Thoracic aorta (tissue), 2 donors: ENCODE results near the gene KRT17. TPM values are rescaled to one million over a fixed set of nuclear protein-coding genes. Genes with fewer than 3 reads are reported as not detected.

Source experiments
- ATAC-seq: fragments of 150-250 bp; one replicate; pipeline ENCODE4 v1.8.0; 2017; ENCODE audit warnings: low read depth; ENCODE audit not compliant: insufficient number of reproducible peaks, low FRiP score
- DNase-seq: peaks from one replicate; pipeline ENCODE4 v3.0.0-alpha.2; 2020; ENCODE audit warnings: low spot score
- H3K27ac ChIP-seq, 2 donors: fragments of 200-600 bp; sonication (generic); 1 replicate in 1 of 2; 2 replicates in 1 of 2; pipeline ENCODE4 v1.5.1; 2016; ENCODE audit warnings: mild to moderate bottlenecking in 2 of 2, moderate library complexity in 2 of 2
- H3K27me3 ChIP-seq: fragments of 200-600 bp; sonication (generic); replicated peaks from 2 replicates; pipeline ENCODE4 v1.6.0; 2016; ENCODE audit warnings: mild to moderate bottlenecking; ENCODE audit not compliant: insufficient read depth
- H3K36me3 ChIP-seq: fragments of 200-600 bp; sonication (generic); one replicate; pipeline ENCODE4 v1.5.1; 2016
- H3K4me1 ChIP-seq, 2 donors: fragments of 200-600 bp; sonication (generic); 1 replicate in 1 of 2; 2 replicates in 1 of 2; pipeline versions ENCODE4 v1.5.1 to v1.6.0; 2016; ENCODE audit warnings: low read depth in 2 of 2, mild to moderate bottlenecking in 1 of 2; ENCODE audit not compliant: control insufficient read depth in 1 of 2
- H3K4me3 ChIP-seq: fragments of 200-600 bp; sonication (generic); 2 replicates; pipeline ENCODE4 v1.5.1; 2016; ENCODE audit warnings: mild to moderate bottlenecking
- H3K9me3 ChIP-seq: fragments of 200-600 bp; sonication (generic); 2 replicates; pipeline ENCODE4 v1.5.1; 2016
- total RNA-seq, 2 donors: library from RNA; depleted of rRNA; stranded (reverse); fragments of >200 nt; gene quantifications; one replicate each; pipeline versions ENCODE4 v1.1.0 to v1.2.3, GENCODE V29; 2016
- TF ChIP-seq, protein P1 (sequence below): fragments of 200-600 bp; sonication (generic); IDR thresholded peaks from one replicate; pipeline ENCODE4 v1.5.1; 2019; ENCODE audit warnings: antibody characterized with exemption

KRT17 gene
- total RNA-seq, 2 donors from 2014 or later = 74.7 to 87.1 TPM

GRCh38 chr17:41660221-41660711 lies 35.9 kb upstream of the KRT17 start:
- Histone ChIP-seq H3K36me3 (no peaks in the 10 kb centered on the region), H3K27ac (no peak overlapping the region), H3K9me3 (no peaks in the 10 kb centered on the region), H3K4me3 (no peak overlapping the region), H3K4me1 (peaks cover 0 to 9% of the 10 kb centered on the region in 2 donors), H3K27me3 (no peaks in the 10 kb centered on the region)
- no peak for ATAC-seq
- TF ChIP-seq, protein P1, sequence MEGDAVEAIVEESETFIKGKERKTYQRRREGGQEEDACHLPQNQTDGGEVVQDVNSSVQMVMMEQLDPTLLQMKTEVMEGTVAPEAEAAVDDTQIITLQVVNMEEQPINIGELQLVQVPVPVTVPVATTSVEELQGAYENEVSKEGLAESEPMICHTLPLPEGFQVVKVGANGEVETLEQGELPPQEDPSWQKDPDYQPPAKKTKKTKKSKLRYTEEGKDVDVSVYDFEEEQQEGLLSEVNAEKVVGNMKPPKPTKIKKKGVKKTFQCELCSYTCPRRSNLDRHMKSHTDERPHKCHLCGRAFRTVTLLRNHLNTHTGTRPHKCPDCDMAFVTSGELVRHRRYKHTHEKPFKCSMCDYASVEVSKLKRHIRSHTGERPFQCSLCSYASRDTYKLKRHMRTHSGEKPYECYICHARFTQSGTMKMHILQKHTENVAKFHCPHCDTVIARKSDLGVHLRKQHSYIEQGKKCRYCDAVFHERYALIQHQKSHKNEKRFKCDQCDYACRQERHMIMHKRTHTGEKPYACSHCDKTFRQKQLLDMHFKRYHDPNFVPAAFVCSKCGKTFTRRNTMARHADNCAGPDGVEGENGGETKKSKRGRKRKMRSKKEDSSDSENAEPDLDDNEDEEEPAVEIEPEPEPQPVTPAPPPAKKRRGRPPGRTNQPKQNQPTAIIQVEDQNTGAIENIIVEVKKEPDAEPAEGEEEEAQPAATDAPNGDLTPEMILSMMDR = no peak
- DNase-seq = no peak

DNA sequence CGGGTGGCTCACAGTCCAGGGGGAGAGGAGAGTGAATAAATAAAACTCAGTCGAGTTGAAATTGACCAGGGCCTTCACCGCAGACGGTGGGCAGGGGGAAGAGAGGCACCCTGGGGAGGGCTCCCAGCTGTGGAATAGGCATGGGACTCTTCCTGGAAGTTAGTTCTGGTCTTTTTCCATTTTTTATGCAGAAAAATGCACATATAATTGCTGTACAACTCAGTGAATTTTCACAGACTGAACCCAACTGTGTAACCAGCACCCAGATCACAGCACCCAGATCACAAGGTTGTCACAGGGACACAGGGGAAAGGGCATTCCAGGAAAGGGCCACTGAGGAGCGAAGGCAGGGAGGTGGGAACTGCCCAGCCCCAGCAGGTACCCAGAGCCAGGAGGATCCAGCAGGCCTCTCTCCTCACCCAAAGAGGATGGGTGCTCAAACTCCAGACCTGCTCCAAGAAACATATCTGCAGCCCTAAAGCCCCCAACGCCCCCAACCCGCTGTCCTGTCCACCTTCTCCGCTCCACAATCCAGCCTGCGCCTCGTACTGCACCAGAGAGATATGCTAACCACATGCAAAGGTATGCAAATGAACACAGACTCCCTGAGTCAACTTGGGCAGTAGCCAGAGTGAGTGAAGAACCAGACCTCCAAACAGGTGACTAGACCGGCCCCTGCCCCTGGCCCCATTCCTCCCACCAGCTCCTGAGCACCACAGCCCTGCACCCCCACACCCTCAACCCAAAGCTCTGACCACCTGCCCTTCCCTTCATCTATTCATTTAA lies 35.2 kb upstream of the KRT17 start:
- TF ChIP-seq, protein P1 = no peak

GRCh38 chr17:41658846-41659245 lies 34.5 kb upstream of the KRT17 start:
- no peaks in the 10 kb centered on the region for H3K27me3 ChIP-seq
- H3K36me3 ChIP-seq = no peaks in the 10 kb centered on the region
- ATAC-seq (no peak), DNase-seq (no peak)
- no peak overlapping the region for H3K27ac ChIP-seq
- TF ChIP-seq, protein P1 = no peak
- H3K4me1 ChIP-seq = peaks cover 0 to 11% of the 10 kb centered on the region in 2 donors
- no peaks in the 10 kb centered on the region for H3K9me3 ChIP-seq
- no peak overlapping the region for H3K4me3 ChIP-seq

More for the DNA sequence above, 35.2 kb upstream of the KRT17 start:
- ATAC-seq (no peak), DNase-seq (no peak)
- Histone ChIP-seq H3K36me3 (no peaks in the 10 kb centered on the region), H3K4me1 (peaks cover 0 to 11% of the 10 kb centered on the region in 2 donors), H3K27me3 (no peaks in the 10 kb centered on the region), H3K27ac (no peak overlapping the region), H3K4me3 (no peak overlapping the region), H3K9me3 (no peaks in the 10 kb centered on the region)

- Histone ChIP-seq H3K4me3 (no peak overlapping the region), H3K36me3 (no peaks in the 10 kb centered on the region), H3K27me3 (no peaks in the 10 kb centered on the region), H3K27ac (no peak overlapping the region), H3K9me3 (no peaks in the 10 kb centered on the region), H3K4me1 (peaks cover 0 to 11% of the 10 kb centered on the region in 2 donors)
- TF ChIP-seq, protein P1 = no peak
- DNase-seq (no peak), ATAC-seq (no peak)
These were observed 33.6 kb upstream of the KRT17 start for GRCh38 chr17:41657936-41658335.

DNA sequence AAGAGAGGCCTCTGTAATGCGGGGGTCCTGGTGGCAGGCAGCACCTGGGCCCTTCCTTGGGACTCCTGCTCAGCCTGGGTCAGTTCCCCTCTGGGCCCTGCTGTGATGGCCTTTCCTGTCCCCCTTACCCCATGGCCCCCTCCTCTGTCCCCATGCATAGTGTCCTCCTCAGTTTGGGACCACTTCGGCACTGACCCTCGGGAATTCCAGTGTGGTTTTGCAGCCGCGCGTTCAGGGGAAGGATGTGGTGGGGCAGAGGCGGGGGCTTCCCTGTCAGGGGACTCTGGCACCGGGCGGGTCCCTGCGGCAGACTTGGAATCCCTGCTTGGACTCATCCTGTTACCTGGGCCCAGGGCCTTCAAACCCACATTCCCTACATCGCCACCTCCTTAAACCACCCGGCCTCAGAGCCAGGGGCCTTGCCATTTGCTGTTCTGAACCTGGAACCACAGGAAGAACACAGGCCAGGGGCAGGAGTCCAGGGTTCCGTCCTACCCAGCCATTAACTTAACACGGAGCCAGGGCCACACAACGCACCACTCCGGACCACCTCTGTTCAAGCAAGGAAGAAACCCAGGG lies 32.9 kb upstream of the KRT17 start:
- DNase-seq (no peak), ATAC-seq (no peak)
- H3K9me3 ChIP-seq = no peaks in the 10 kb centered on the region
- H3K4me1 ChIP-seq = peaks cover 0 to 13% of the 10 kb centered on the region in 2 donors
- no peak overlapping the region for H3K4me3 ChIP-seq
- TF ChIP-seq, protein P1 = no peak
- H3K27ac ChIP-seq = no peak overlapping the region
- H3K36me3 ChIP-seq = no peaks in the 10 kb centered on the region
- H3K27me3 ChIP-seq = no peaks in the 10 kb centered on the region
